Lower lobe of right lung (tissue), 2 donors: Measurements from ENCODE around the gene SAMSN1. TPM values are rescaled to one million over a fixed set of nuclear protein-coding genes. Genes with fewer than 3 reads are reported as not detected.
"Not testable (repeated sequence)": the region's sequence is repeated elsewhere in the genome, so short reads cannot be mapped to it uniquely, and the experiment has no call there.

Source experiments
- ATAC-seq, 2 donors: fragments of 200-7000 bp; cut with Tn5 transposase; one replicate each; pipeline ENCODE4 v1.9.1; 2020 to 2022; ENCODE audit warnings: mild to moderate bottlenecking in 2 of 2, moderate library complexity in 2 of 2
- DNase-seq: peaks from one replicate; pipeline ENCODE4 v3.0.0-alpha.2; 2020
- H3K27ac ChIP-seq: fragments of 200-600 bp; one replicate; pipeline ENCODE4 v1.8.0; 2022
- H3K27me3 ChIP-seq: fragments of 200-600 bp; one replicate; pipeline ENCODE4 v1.8.0; 2022; ENCODE audit warnings: low read depth
- H3K36me3 ChIP-seq: fragments of 200-600 bp; one replicate; pipeline ENCODE4 v1.8.0; 2022; ENCODE audit warnings: mild to moderate bottlenecking
- H3K4me1 ChIP-seq: fragments of 200-600 bp; one replicate; pipeline ENCODE4 v1.8.0; 2022
- H3K4me3 ChIP-seq: fragments of 200-600 bp; one replicate; pipeline ENCODE4 v1.8.0; 2022; ENCODE audit warnings: mild to moderate bottlenecking
- H3K9me3 ChIP-seq: fragments of 200-600 bp; one replicate; pipeline ENCODE4 v1.8.0; 2022
- intact Hi-C: fragments of 100-400 bp; cut with DNase I; formaldehyde crosslinking; loops from one replicate; pipeline ENCODE4 v1.11.0; 2022
- total RNA-seq: library from RNA; stranded (reverse); fragmentation: NEBNext Ultra II Directional; extraction: Animal tissue kit (Norgen Biotek cat#: 25700); gene quantifications from one replicate; pipeline ENCODE4 v1.2.1, GENCODE V29; 2021
- TF ChIP-seq, protein P1 (sequence below): fragments of 200-600 bp; IDR thresholded peaks from one replicate; pipeline ENCODE4 v1.8.0; 2022; ENCODE audit warnings: antibody characterized with exemption, mild to moderate bottlenecking
- donor health status: DM: no; HTN: yes; CAD: no; lungs with severe emphysema.

Gene SAMSN1
- total RNA-seq, 1 donor from 2014 or later: 21.5 TPM

DNA sequence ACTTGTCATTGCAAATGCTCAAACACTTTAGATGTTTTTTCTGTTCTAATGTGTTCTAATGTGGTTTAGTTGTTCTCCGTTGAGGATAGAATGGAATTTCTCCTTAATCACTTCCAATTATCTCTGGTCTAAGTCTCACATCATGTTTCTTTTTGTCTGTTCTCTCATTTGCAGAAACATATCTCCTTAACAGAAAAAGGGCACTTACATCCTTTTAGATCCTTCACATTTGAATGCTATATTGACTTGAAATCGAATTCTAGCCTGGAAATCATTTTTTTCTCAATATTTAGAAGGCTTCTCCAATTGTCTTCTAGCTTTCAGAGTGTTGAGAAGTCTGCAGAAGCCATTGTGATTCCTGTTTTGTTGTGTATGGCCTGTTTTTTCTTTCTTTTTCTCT, 7.3 kb upstream of the SAMSN1 start:
- intact Hi-C loops: no loop called here
- no peak for ATAC-seq
- DNase-seq: no peak
- no peaks in the 10 kb centered on the region for H3K27me3 ChIP-seq
- no peaks in the 10 kb centered on the region for H3K9me3 ChIP-seq
- H3K4me1 ChIP-seq: no peaks in the 10 kb centered on the region
- H3K36me3 ChIP-seq: no peaks in the 10 kb centered on the region
- H3K4me3 ChIP-seq: no peak overlapping the region
- H3K27ac ChIP-seq: no peak overlapping the region
- TF ChIP-seq, protein P1, sequence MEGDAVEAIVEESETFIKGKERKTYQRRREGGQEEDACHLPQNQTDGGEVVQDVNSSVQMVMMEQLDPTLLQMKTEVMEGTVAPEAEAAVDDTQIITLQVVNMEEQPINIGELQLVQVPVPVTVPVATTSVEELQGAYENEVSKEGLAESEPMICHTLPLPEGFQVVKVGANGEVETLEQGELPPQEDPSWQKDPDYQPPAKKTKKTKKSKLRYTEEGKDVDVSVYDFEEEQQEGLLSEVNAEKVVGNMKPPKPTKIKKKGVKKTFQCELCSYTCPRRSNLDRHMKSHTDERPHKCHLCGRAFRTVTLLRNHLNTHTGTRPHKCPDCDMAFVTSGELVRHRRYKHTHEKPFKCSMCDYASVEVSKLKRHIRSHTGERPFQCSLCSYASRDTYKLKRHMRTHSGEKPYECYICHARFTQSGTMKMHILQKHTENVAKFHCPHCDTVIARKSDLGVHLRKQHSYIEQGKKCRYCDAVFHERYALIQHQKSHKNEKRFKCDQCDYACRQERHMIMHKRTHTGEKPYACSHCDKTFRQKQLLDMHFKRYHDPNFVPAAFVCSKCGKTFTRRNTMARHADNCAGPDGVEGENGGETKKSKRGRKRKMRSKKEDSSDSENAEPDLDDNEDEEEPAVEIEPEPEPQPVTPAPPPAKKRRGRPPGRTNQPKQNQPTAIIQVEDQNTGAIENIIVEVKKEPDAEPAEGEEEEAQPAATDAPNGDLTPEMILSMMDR: no peak

DNA sequence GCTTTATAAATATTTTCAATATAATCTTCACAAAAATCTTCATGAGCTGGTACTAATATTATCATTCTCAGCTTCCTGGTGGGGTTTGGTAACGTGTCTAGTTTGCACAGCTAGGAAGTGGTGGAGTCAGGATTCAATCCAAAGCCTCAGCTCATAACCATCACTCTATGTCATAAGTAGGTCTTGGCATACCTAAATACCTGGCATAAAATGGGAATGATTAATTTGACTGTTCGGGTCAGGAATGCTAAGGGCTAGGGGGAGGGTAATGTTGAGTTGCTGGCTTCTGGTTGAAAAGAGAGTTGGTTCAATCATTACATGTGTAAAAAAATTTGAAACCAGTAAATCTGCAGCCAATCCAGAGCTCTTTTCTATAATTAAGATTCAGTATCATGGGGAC, 5.6 kb upstream of the SAMSN1 start:
- H3K27me3 ChIP-seq: no peaks in the 10 kb centered on the region
- DNase-seq (no peak), ATAC-seq (no peak)
- H3K9me3 ChIP-seq: no peaks in the 10 kb centered on the region
- intact Hi-C loops: no loop called here
- no peak overlapping the region for H3K27ac ChIP-seq
- no peak overlapping the region for H3K4me3 ChIP-seq
- no peaks in the 10 kb centered on the region for H3K36me3 ChIP-seq
- no peaks in the 10 kb centered on the region for H3K4me1 ChIP-seq
- TF ChIP-seq, protein P1: no peak

DNA sequence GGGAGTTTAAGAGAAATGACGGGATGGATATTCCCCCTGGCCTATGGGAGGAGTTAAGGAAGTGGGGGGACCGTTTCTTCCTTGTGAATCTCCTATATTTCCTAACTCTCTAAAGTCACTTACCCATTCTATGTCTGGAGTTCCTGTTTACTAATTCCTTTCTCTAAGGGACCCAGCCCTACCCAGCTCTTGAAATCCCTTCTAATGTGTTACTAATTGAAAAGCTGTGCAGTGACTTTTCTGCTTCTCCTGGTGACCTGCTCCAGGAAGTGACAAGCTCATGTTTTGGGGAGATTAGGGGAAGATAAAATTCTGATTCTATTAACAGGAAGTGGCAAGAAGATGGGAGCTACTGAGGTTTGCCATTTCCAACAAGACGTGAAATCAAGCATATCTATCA, 4.0 kb upstream of the SAMSN1 start:
- H3K36me3 ChIP-seq: no peaks in the 10 kb centered on the region
- peak overlapping the region; percentile 15 for H3K27ac ChIP-seq
- H3K4me1 ChIP-seq: no peaks in the 10 kb centered on the region
- ATAC-seq (peak in 1 of 2 donors; percentile 23), DNase-seq (no peak)
- no peak overlapping the region for H3K4me3 ChIP-seq
- no peaks in the 10 kb centered on the region for H3K27me3 ChIP-seq
- TF ChIP-seq, protein P1: no peak
- no peaks in the 10 kb centered on the region for H3K9me3 ChIP-seq
- intact Hi-C loops: no loop called here

DNA sequence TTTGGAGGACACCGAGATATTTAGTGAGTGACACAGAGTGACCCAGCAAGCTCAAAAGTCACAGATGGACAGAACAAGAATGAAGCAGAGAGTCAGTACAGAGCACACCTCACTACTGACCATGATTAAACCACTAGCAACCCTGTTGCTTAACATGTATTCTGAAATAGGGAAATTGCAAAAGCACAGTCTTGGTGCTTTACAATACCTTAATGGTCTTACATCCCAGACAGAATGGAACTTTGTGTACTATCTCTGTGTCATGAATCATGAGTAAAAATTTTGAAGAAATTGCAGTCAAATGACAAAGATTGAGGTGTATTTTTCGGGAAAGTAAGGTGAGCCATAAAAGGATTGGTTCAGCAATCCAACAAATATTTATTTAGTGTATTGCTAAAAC, 2.7 kb upstream of the SAMSN1 start:
- DNase-seq: no peak
- Histone ChIP-seq H3K36me3 (no peaks in the 10 kb centered on the region), H3K9me3 (no peaks in the 10 kb centered on the region), H3K27me3 (no peaks in the 10 kb centered on the region), H3K27ac (no peak overlapping the region), H3K4me3 (no peak overlapping the region), H3K4me1 (no peaks in the 10 kb centered on the region)
- intact Hi-C loops: no loop called here
- peak; percentile 73 to 79 for ATAC-seq
- TF ChIP-seq, protein P1: no peak

DNA sequence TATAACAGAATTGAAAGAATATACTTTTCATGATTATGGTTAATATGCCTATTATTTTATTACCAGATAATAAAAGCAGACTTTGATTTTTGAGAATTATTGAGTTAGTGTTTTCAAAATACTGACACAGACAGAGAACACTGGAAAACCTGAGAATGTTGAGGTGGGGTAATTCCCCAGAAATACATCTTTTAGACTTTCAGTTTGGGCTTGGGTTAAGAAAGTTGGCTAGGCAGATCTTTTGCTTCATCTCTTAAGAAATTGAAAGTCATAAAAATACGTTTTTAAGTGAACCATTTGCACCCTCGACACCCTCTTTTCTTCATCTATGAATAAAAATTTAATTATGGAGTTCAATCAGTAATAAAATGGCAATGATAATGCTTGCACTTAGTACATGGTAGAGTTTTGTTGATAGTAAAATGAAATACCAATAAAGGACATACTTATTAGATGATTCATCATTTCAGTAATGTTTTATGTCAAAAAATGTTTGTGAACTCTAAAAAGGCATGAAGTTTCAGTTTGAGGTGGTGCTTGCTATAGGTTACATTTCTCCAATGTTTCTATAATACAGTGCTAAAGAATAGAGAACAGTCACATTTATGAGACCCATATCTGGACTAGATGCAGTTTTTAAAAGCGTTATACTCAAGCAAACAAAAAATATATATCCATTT, 1.9 kb upstream of the SAMSN1 start:
- Histone ChIP-seq H3K4me3 (no peak overlapping the region), H3K4me1 (no peaks in the 10 kb centered on the region), H3K9me3 (no peaks in the 10 kb centered on the region), H3K36me3 (no peaks in the 10 kb centered on the region), H3K27me3 (no peaks in the 10 kb centered on the region), H3K27ac (no peak overlapping the region)
- DNase-seq: no peak
- ATAC-seq: no peak
- intact Hi-C loops: no loop called here
- TF ChIP-seq, protein P1: no peak

DNA sequence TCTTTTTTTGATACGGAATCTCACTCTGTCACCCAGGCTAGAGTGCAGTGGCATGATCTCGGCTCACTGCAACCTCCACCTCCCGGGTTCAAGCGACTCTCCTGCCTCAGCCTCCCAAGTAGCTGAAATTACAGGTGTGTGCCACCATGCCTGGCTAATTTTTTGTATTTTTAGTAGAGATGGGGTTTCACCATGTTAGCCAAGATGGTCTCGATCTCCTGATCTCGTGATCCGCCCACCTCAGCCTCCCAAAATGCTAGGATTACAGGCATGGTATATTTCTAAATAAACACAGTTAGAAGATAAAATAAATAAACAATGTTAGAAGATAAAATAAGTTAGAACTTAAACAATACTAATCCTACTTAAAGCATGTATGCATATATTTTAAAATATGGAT, 604 bp upstream of the SAMSN1 start:
- H3K36me3 ChIP-seq, H3K4me1 ChIP-seq, DNase-seq, H3K9me3 ChIP-seq, ATAC-seq, intact Hi-C loops, H3K27me3 ChIP-seq, H3K4me3 ChIP-seq, H3K27ac ChIP-seq: not testable (repeated sequence)
